GM12891 (cell line): ENCODE measurements around the gene CYBRD1.

ENCODE experiments used
- DNase-seq: peaks from one replicate; pipeline ENCODE4 v3.0.0; 2011; ENCODE audit warnings: low spot score; ENCODE audit not compliant: insufficient read length
- FAIRE-seq: peaks from 2 replicates; lab custom pipeline; 2011; peaks lifted over from hg19 to GRCh38; lab: Jason Lieb, UNC
- PAX5 ChIP-seq: IDR thresholded peaks from 2 replicates; pipeline ENCODE4 v1.6.1; 2011; ENCODE audit warnings: low read length, moderate library complexity, mild to moderate bottlenecking; ENCODE audit not compliant: insufficient read depth, severe bottlenecking
- POLR2A ChIP-seq: IDR thresholded peaks from 2 replicates; pipeline ENCODE4 v1.6.1; 2011; ENCODE audit warnings: low read depth, low read length, control low read depth
- POLR2AphosphoS5 ChIP-seq: IDR thresholded peaks from 2 replicates; pipeline ENCODE4 v1.6.1; 2011; ENCODE audit warnings: low read depth, low read length, control low read depth
- POU2F2 ChIP-seq: IDR thresholded peaks from 2 replicates; pipeline ENCODE4 v1.6.1; 2011; ENCODE audit warnings: low read depth, mild to moderate bottlenecking, control low read depth, low read length, moderate library complexity
- SPI1 ChIP-seq: IDR thresholded peaks from 2 replicates; pipeline ENCODE4 v1.6.1; 2011; ENCODE audit warnings: low read depth, low read length, control low read depth
- TAF1 ChIP-seq: IDR thresholded peaks from 2 replicates; pipeline ENCODE4 v1.6.1; 2011; ENCODE audit warnings: low read depth, low read length, control low read depth

Gene CYBRD1

DNA sequence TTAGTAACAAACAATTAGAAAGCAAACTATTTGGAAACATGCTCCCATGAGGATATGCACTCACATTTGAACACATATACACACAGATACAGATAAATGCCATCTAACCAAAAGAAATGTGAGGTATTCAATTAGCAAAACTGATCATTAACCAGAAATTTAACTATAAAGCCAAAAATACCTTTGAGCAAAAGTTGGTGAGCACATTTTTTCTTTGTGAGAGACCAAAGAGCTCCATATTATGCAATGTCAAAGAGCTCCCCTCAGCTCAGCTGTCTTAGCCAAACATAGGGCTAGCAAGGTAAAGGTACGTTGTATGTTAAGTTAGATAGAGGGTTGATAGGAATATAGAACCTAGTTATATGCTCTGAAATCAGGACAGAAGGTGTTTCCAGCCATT is 43.8 kb downstream of the CYBRD1 start:
- no peak for FAIRE-seq
- DNase-seq: no peak
- no peak for TF ChIP-seq SPI1
- TF ChIP-seq PAX5: no peak
- no peak for TF ChIP-seq POU2F2
- no peak for TF ChIP-seq TAF1
- no peak for TF ChIP-seq POLR2A
- TF ChIP-seq POLR2AphosphoS5: no peak

DNA sequence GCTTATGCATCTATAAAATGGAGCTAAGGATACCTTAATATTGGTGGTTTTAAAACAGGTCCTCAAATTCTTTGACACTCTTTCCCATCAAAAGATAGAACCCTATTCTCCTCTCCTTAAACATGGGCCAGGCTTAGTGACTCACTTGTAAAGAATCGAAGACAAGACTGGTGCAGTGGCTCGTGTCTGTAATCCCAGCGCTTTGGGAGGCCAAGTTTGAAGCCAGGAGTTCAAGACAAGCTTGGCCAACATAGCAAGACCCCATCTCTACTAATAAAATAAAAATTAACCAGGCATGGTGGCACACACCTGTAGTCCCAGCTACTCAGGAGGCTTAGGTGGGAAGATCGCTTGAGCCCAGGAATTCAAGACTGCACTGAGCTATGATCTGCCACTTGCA is 44.5 kb downstream of the CYBRD1 start:
- FAIRE-seq (no peak), DNase-seq (no peak)
- TF ChIP-seq POLR2AphosphoS5: no peak
- no peak for TF ChIP-seq POU2F2
- TF ChIP-seq TAF1: no peak
- no peak for TF ChIP-seq SPI1
- no peak for TF ChIP-seq POLR2A
- TF ChIP-seq PAX5: no peak

DNA sequence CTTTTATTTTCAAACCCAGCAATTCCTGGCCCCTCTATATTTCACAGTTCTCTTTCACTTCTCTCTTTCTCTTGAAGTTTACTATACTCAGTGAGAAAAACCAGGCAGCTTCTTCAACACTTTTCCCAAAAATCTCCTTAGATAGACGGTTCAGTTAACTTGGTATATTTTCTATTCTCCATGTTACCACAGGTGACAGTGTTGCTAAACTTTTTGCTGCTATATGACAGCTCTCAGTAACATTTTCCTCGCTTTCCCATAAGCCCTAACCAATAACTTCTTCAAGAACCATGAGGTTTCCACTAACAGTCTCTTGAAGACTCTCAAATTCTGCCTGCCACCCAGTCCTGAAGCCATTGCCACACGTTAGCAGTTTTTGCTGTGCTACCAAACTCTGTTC is 45.8 kb downstream of the CYBRD1 start:
- DNase-seq: no peak
- FAIRE-seq: no peak
- no peak for TF ChIP-seq SPI1
- no peak for TF ChIP-seq POLR2A
- TF ChIP-seq PAX5: no peak
- no peak for TF ChIP-seq POU2F2
- TF ChIP-seq TAF1: no peak
- TF ChIP-seq POLR2AphosphoS5: no peak

DNA sequence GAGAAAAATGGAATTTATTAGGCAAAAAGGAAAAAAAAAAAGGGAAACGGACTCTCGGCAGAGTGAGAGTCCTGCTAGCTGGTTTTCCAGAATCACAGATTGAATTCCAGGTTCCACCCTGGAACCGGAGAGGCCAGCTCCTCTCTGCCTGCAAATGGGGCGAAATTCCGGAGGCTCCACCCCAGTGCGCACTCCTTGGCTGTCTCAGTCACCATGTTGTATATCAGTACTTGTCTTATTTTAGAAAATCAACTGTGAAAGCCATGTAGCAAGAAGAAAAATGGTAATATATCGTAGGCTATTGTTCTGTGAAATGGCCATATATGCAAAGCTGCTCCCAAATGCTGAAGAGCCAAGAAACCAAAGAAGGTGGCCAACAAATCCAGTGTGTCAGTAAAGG is 49.4 kb downstream of the CYBRD1 start:
- no peak for TF ChIP-seq POU2F2
- TF ChIP-seq POLR2AphosphoS5: no peak
- no peak for TF ChIP-seq POLR2A
- TF ChIP-seq PAX5: no peak
- no peak for TF ChIP-seq SPI1
- TF ChIP-seq TAF1: no peak
- DNase-seq (no peak), FAIRE-seq (no peak)

DNA sequence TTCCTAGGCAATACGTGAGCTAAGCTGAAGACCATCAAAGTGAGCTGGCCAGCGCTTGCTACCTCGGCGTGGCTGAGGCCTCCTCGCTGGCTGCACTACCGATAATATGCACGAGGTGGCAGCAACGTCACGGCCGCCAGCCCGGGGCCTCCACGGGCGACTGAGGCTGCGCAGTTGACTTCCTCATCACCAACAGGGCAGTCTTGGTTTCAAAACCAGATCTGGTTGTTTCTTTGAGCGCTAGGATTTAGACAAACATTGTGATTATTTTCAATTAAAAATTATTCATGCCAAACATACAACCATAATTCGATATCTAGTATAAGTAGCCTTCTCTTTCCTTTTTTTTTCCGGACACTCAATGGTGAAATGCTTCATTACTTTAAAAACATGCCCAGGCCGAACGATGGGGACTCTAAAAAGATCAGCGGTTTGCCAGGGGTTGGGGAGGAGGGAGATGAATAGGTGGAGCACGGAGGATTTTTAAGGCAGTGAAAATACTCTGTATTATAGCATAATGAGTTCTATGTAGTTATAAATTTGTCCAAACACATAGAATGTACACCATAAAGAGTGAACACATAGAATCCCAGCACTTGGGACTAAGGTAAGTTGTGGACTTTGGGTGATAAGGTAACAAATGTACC is 52.0 kb downstream of the CYBRD1 start:
- TF ChIP-seq POLR2A (no peak), SPI1 (peak; percentile 60), TAF1 (no peak), POLR2AphosphoS5 (no peak), PAX5 (no peak), POU2F2 (no peak)
- FAIRE-seq: peak; percentile 97
- DNase-seq: peak; percentile 72

DNA sequence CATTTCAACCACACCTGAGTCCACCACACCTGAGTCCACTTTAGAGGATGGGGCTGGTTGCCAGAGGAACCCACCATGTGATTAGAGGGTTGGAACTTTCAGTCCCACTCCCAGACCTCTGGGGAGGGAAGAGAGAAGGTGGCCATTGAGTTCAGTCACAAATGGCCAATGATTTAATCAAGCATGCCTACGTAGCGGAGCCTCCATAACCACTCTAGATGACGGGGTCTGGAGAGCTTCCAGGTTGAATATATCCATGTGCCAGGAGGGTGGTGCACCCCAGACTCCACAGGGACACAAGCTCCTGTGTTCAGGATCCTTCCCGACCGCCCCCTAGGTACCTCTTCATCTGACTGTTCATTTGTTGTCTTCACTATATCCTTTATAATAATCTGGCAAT is 53.3 kb downstream of the CYBRD1 start:
- DNase-seq (no peak), FAIRE-seq (no peak)
- TF ChIP-seq SPI1 (no peak), TAF1 (no peak), POLR2AphosphoS5 (no peak), PAX5 (no peak), POLR2A (no peak), POU2F2 (no peak)

DNA sequence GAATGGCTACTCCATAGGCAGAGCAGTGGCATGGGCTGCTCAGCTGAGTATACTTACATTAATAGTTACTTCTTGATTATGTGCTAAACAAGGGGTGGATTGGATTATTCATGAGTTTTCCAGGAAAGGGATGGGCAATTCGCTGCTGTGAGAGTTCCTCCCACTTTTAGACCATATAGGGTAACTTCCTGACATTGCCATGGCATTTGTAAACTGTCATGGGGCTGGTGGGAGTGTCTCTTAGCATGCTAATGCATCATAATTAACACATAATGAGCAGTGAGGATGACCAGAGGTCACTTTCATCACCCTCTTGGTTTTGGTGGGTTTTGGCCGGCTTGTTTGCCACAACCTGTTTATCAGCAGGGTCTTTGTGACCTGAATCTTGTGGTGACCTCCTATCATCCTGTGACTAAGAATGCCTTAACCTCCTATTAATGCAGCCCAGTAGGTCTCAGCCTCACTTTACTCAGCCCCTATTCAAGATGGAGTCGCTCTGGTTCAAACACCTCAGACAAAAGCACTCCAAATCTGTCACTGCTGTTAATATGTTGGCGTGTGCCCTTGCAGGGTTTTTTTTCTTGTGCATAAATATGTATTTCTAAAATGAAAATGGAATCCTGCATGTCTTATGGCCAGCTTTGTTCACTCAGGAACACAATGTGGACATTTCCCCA is 56.0 kb downstream of the CYBRD1 start:
- DNase-seq: no peak
- no peak for FAIRE-seq
- no peak for TF ChIP-seq POLR2A
- no peak for TF ChIP-seq POU2F2
- no peak for TF ChIP-seq PAX5
- TF ChIP-seq TAF1: no peak
- no peak for TF ChIP-seq SPI1
- no peak for TF ChIP-seq POLR2AphosphoS5

DNA sequence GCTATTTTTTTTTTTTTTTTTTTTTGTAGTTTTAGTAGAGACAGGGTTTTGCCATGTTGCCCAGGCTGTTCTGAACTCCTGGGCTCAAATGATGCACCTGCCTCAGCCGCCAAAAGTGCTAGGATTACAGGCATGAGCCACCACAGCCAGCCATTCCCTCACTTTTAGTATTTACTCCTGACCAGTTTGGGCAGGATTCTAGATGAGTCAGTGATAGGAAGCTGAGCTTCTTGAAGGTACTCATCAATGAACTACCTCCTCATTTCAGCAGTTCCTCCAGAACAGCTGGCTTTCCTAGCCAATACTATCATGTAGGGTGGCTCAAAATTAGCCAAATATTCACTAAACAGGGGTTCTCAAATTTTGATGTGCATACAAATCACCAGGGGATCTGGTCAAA is 57.2 kb downstream of the CYBRD1 start:
- no peak for DNase-seq
- FAIRE-seq: no peak
- TF ChIP-seq TAF1 (no peak), POLR2AphosphoS5 (no peak), PAX5 (no peak), POU2F2 (no peak), SPI1 (no peak), POLR2A (no peak)

DNA sequence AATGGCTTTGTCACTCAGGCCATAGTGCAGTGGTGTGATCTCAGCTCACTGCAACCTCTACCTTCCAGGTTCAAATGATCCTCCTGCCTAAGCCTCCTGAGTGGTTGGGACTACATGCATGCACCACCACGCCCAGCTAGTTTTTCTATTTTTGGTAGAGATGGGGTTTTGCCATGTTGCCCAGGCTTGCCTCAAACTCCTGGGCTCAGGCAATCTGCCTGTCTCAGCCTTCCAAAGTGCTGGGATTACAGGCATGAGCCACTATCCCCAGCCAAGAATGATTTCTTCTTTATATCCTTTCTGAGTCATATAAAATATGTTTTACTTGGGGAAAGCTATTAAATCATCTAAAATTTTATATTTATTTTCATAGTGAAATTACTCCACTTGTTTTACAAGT is 61.3 kb downstream of the CYBRD1 start:
- TF ChIP-seq POU2F2 (no peak), POLR2AphosphoS5 (no peak), SPI1 (no peak), PAX5 (no peak), TAF1 (no peak), POLR2A (no peak)
- no peak for FAIRE-seq
- DNase-seq: no peak
